ENCODE data around the gene RAB25.

GRCh38 chr1:156114919-156115513 is 54.1 kb downstream of the RAB25 start:
- TF ChIP-seq, protein P1, sequence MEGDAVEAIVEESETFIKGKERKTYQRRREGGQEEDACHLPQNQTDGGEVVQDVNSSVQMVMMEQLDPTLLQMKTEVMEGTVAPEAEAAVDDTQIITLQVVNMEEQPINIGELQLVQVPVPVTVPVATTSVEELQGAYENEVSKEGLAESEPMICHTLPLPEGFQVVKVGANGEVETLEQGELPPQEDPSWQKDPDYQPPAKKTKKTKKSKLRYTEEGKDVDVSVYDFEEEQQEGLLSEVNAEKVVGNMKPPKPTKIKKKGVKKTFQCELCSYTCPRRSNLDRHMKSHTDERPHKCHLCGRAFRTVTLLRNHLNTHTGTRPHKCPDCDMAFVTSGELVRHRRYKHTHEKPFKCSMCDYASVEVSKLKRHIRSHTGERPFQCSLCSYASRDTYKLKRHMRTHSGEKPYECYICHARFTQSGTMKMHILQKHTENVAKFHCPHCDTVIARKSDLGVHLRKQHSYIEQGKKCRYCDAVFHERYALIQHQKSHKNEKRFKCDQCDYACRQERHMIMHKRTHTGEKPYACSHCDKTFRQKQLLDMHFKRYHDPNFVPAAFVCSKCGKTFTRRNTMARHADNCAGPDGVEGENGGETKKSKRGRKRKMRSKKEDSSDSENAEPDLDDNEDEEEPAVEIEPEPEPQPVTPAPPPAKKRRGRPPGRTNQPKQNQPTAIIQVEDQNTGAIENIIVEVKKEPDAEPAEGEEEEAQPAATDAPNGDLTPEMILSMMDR (IDR thresholded peaks at IDR 0.05): no peak
- TF ChIP-seq ZFX (IDR thresholded peaks at IDR 0.05; ENCODE audit: borderline replicate concordance): no peak

Data from 22Rv1 (cell line).